ENCODE measurements around the gene SNX8. TPM values are rescaled to one million over a fixed set of nuclear protein-coding genes. Genes with fewer than 3 reads are reported as not detected.

The SNX8 gene
- total RNA-seq, 1 donor from 2014 or later = 12.9 TPM

DNA sequence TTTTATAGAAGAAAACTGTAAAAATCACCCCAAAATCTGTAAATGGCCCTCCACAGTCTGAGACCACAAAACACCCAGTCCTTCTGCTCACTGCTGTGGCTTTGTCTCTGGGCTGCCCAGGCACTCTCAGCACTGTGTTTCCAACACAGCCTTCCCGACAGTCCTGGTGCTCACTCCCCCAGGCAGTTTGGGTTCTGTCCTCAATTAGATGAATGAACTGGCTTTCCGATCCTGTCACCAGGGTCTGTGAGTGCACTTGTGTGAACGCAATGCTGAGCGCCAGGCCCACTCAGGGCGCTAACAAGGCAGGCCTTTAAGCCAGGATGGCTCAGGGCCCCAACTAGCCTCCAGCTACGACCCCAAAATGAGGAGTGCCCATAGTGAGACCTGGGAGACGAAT lies 84.8 kb downstream of the SNX8 start:
- TF ChIP-seq, protein P1, sequence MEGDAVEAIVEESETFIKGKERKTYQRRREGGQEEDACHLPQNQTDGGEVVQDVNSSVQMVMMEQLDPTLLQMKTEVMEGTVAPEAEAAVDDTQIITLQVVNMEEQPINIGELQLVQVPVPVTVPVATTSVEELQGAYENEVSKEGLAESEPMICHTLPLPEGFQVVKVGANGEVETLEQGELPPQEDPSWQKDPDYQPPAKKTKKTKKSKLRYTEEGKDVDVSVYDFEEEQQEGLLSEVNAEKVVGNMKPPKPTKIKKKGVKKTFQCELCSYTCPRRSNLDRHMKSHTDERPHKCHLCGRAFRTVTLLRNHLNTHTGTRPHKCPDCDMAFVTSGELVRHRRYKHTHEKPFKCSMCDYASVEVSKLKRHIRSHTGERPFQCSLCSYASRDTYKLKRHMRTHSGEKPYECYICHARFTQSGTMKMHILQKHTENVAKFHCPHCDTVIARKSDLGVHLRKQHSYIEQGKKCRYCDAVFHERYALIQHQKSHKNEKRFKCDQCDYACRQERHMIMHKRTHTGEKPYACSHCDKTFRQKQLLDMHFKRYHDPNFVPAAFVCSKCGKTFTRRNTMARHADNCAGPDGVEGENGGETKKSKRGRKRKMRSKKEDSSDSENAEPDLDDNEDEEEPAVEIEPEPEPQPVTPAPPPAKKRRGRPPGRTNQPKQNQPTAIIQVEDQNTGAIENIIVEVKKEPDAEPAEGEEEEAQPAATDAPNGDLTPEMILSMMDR (IDR thresholded peaks at IDR 0.05; ENCODE audit: insufficient read depth, low read length, severe bottlenecking) = no peak
- Histone ChIP-seq H3K27me3 (ENCODE audit: control insufficient read depth, insufficient read depth, low read length) (no peaks in the 10 kb centered on the region), H3K36me3 (ENCODE audit: control insufficient read depth, insufficient read depth, low read length) (peaks cover 10% of the 10 kb centered on the region), H3K4me3 (ENCODE audit: low read depth, low read length) (no peak overlapping the region)
- DNase-seq (ENCODE audit: low read depth) (no peak), FAIRE-seq (no peak)

DNA sequence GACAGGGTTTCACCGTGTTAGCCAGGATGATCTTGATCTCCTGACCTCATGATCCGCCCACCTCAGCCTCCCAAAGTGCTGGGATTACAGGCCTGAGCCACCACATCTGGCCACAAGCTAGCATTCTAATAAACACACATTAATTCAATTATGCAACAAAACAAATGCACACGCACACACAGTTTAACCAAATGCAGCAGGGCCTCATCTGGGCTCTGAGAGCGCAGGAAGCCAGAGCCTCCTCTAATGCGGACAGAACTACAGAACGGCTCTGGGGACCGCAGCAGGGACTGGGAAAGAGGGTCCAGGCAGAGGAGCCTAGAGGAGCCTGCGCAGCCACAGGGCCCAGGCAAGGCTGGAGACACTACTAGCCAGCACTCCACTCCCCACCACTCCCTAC lies 85.3 kb downstream of the SNX8 start:
- DNase-seq (ENCODE audit: low read depth) = no peak
- FAIRE-seq = no peak
- H3K4me3 ChIP-seq (ENCODE audit: low read depth, low read length) = no peak overlapping the region
- TF ChIP-seq, protein P1 (IDR thresholded peaks at IDR 0.05; ENCODE audit: insufficient read depth, low read length, severe bottlenecking) = no peak
- H3K27me3 ChIP-seq (ENCODE audit: control insufficient read depth, insufficient read depth, low read length) = no peaks in the 10 kb centered on the region
- H3K36me3 ChIP-seq (ENCODE audit: control insufficient read depth, insufficient read depth, low read length) = peaks cover 10% of the 10 kb centered on the region

DNA sequence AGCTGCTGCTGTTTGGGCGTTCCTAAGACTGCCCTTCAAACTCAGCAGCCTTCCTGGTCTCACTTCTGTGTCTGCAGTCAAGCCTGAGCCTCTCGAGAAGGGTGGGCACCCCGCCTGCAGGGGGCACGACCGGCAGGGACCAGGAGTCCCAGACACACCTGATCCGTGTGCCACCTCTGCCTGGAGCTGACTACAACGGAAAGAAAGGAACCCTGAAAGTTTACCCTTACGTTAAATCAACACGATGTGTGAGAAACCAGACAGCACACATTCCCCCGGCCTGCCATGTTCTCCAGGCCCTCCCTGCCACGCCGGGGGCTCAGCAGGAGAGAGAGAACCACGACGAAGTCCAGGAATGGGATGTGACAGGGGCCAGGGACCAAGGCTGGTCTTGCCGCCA lies 86.5 kb downstream of the SNX8 start:
- Histone ChIP-seq H3K36me3 (ENCODE audit: control insufficient read depth, insufficient read depth, low read length) (peaks cover 11% of the 10 kb centered on the region), H3K4me3 (ENCODE audit: low read depth, low read length) (no peak overlapping the region), H3K27me3 (ENCODE audit: control insufficient read depth, insufficient read depth, low read length) (no peaks in the 10 kb centered on the region)
- TF ChIP-seq, protein P1 (IDR thresholded peaks at IDR 0.05; ENCODE audit: insufficient read depth, low read length, severe bottlenecking) = no peak
- DNase-seq (ENCODE audit: low read depth) (no peak), FAIRE-seq (no peak)

DNA sequence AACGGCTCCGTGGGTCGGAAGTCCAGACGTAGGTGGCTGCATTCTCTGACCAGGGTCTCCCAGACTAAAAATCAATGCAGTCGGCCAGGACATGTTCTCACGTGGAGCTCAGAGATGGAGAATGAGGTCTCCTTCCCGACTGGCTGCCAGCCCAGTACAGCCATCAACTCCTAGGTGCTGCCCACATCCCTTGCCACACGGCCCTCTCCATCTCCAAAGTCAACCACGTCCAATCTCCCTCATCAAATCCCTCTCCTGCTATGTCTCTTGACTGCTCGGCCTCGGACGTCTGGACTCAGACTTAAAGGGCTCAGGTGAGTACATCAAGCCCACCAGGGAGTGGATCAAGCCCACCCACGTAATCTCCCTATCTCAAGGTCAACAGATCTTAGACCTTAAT lies 88.4 kb downstream of the SNX8 start:
- H3K36me3 ChIP-seq (ENCODE audit: control insufficient read depth, insufficient read depth, low read length) = peaks cover 17% of the 10 kb centered on the region
- TF ChIP-seq, protein P1 (IDR thresholded peaks at IDR 0.05; ENCODE audit: insufficient read depth, low read length, severe bottlenecking) = no peak
- FAIRE-seq (no peak), DNase-seq (ENCODE audit: low read depth) (no peak)
- H3K27me3 ChIP-seq (ENCODE audit: control insufficient read depth, insufficient read depth, low read length) = no peaks in the 10 kb centered on the region
- no peak overlapping the region for H3K4me3 ChIP-seq (ENCODE audit: low read depth, low read length)

DNA sequence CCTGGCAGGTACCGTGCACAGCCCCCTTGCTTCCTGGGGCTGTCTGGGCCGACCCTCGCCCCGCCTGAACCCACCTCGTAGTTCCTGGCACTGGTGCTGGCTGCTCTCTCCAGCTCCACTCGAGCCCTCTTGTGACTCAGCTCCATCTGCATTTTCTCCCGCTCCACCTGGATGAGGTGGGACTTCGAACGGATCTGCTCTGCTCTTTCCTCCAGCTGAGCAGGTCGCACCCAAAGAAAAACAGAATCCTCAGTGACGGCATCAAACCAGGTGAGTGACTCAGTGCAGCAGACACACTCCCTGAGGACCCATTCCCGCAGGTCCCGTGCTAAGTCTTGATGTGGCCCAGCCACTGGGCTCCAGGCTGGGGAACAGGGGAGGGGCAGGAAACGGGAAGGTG lies 88.9 kb downstream of the SNX8 start:
- H3K36me3 ChIP-seq (ENCODE audit: control insufficient read depth, insufficient read depth, low read length) = peaks cover 15% of the 10 kb centered on the region
- TF ChIP-seq, protein P1 (IDR thresholded peaks at IDR 0.05; ENCODE audit: insufficient read depth, low read length, severe bottlenecking) = no peak
- FAIRE-seq = no peak
- no peak overlapping the region for H3K4me3 ChIP-seq (ENCODE audit: low read depth, low read length)
- DNase-seq (ENCODE audit: low read depth) = peak; percentile 94
- H3K27me3 ChIP-seq (ENCODE audit: control insufficient read depth, insufficient read depth, low read length) = no peaks in the 10 kb centered on the region

DNA sequence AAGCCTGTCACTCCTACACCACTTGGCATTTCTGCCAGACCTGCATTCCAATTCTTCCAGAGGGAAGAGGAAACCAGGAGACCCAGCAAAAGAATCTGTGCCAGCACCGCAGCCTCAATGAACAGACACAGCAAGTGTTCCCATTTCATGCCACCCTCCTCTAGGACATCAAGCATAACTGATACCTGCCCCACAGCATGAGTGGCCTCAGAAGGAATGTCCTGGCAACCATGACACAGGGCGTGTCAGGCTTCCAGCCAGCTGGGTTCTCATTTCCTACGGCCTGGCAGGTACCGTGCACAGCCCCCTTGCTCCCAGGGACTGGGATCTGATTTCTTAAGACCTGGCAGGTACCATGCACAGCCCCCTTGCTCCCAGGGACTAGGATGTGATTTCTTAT lies 89.3 kb downstream of the SNX8 start:
- FAIRE-seq (peak; percentile 97), DNase-seq (ENCODE audit: low read depth) (peak; percentile 66)
- Histone ChIP-seq H3K27me3 (ENCODE audit: control insufficient read depth, insufficient read depth, low read length) (no peaks in the 10 kb centered on the region), H3K4me3 (ENCODE audit: low read depth, low read length) (no peak overlapping the region), H3K36me3 (ENCODE audit: control insufficient read depth, insufficient read depth, low read length) (peaks cover 14% of the 10 kb centered on the region)
- TF ChIP-seq, protein P1 (IDR thresholded peaks at IDR 0.05; ENCODE audit: insufficient read depth, low read length, severe bottlenecking) = no peak

All from bronchial epithelial cell (primary cell).